Measurements from ENCODE around the gene S100A14.

DNA sequence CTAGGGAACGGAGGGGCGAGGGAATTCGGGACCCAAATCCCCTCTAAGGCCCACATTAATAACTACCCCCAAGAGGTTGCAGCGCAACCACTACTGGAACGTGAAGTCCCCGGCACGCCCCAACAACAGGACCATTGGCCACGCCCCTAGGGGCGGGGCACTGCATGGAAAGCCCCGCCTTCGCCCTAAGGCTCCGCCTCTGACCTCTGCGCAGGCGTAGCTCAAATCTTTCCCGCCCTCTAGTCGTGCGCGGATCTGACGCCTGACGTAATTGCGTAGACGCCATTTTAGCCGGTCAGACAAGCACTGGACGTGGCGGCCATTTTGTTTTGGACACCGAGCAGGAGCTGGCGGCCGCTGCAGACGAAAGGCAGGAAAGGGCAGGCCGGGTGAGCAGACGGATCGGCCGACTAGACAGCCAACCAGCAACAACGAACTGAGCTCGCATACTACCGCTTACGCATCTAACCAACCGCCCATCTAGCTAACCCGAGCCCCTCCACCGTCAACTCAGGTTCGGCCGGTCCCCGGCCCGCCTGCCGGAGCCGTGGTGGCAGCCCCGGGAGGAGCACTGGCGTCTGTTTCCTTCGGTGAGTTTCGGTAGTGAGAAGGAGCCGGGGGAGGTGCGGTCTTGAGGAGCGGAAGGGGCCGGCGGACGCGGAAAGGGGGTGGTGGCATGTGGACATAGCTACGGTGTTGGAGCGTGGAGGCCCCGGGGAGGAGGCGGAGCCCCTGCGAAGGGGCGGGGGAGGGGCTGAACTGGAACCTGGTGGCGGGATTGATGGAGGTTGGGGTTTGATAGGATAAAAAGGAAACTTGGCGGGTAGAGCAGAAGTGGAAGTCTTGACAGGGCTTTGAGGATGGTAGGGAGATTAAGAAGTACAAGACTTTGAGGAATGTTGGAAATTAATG lies 17.9 kb upstream of the S100A14 start, which contains the start of gene CHTOP:
- no peak for TF ChIP-seq EZH2 (IDR thresholded peaks at IDR 0.05; ENCODE audit: insufficient read depth, poor library complexity, severe bottlenecking)
- TF ChIP-seq EZH2phosphoT487 (IDR thresholded peaks at IDR 0.05; ENCODE audit: insufficient read depth, low read depth), result no peak

All from GM23248 (cell line).